Prostate gland (tissue), 2 donors: Measurements from ENCODE around the gene SYCP3. TPM values are rescaled to one million over a fixed set of nuclear protein-coding genes. Genes with fewer than 3 reads are reported as not detected.

Source experiments
- DNase-seq: peaks from one replicate; pipeline ENCODE4 v3.0.0-alpha.2; 2019; ENCODE audit warnings: low spot score
- H3K27ac ChIP-seq, 2 donors: fragments of 200-600 bp; sonication (generic); 2 replicates each; pipeline ENCODE4 v1.5.1; 2017 to 2019
- H3K27me3 ChIP-seq: fragments of 200-600 bp; sonication (generic); replicated peaks from 2 replicates; pipeline ENCODE4 v1.5.1; 2019; ENCODE audit not compliant: insufficient read depth
- H3K36me3 ChIP-seq, 2 donors: fragments of 200-600 bp; sonication (generic); 1 replicate in 1 of 2; 2 replicates in 1 of 2; pipeline versions ENCODE4 v1.5.1 to v1.8.1; 2017 to 2019
- H3K4me1 ChIP-seq: fragments of 200-600 bp; sonication (generic); replicated peaks from 2 replicates; pipeline ENCODE4 v1.5.1; 2019
- H3K4me3 ChIP-seq, 2 donors: fragments of 200-600 bp; sonication (generic); 2 replicates each; pipeline ENCODE4 v1.5.1; 2017 to 2019
- H3K9me3 ChIP-seq: fragments of 200-600 bp; sonication (generic); 2 replicates; pipeline ENCODE4 v1.5.1; 2017
- CTCF ChIP-seq, 4 experiments: fragments of 200-600 bp in 2 of 4; fragments of 450-650 bp in 2 of 4; sonication (generic) in 2 of 4; IDR thresholded peaks; 1 replicate in 3 of 4; 2 replicates in 1 of 4; pipeline ENCODE4 v1.5.1; 2016 to 2019; ENCODE audit warnings: antibody characterized with exemption in 4 of 4, mild to moderate bottlenecking in 2 of 4, moderate library complexity in 2 of 4
- POLR2A ChIP-seq: fragments of 450-650 bp; IDR thresholded peaks from one replicate; pipeline ENCODE4 v1.6.1; 2016; ENCODE audit warnings: antibody characterized with exemption, mild to moderate bottlenecking
- POLR2AphosphoS5 ChIP-seq: sonication (generic); formaldehyde crosslinking; IDR thresholded peaks from one replicate; pipeline ENCODE4 v1.6.1; 2017; ENCODE audit warnings: antibody characterized with exemption
- WGBS: methylation state at CpG from one replicate; pipeline ENCODE4 v1.1.5; 2018; 5-methylcytosine and 5-hydroxymethylcytosine counted together
- intact Hi-C: fragments of 100-400 bp; cut with DNase I; formaldehyde crosslinking; loops from one replicate; pipeline ENCODE4 v1.14.2; 2022
- total RNA-seq, 2 donors: library from RNA; depleted of rRNA; stranded (reverse); fragments of >200 nt; gene quantifications; one replicate each; pipeline ENCODE4 v1.1.0, GENCODE V29; 2016

Gene SYCP3
- total RNA-seq, 2 donors from 2014 or later: 14.0 TPM; not detected in 1

DNA sequence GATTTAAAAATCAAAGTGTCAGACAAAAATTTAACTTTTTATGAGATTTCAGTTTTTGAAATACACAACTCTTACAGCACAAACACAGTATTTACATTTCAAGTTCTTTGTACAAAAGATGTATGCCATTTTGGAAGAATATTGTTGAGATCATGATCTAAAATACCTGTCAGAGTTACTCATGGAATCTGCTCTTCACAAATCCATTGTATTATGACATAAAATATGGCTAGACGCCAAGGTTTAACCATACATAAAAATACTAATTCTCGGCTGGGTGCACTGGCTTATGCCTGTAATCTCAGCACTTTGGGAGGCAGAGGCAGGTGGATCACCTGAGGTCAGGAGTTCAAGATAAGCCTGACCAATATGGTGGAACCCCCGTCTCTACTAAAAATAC is 6.2 kb upstream of the SYCP3 start:
- H3K4me1 ChIP-seq: no peaks in the 10 kb centered on the region
- no peaks in the 10 kb centered on the region for H3K27me3 ChIP-seq
- DNase-seq: no peak
- 86% methylated on average over 3 of the region's 3 CpGs for WGBS
- no peak overlapping the region for H3K27ac ChIP-seq
- intact Hi-C loops: no loop called here
- no peaks in the 10 kb centered on the region for H3K9me3 ChIP-seq
- no peak overlapping the region for H3K4me3 ChIP-seq
- TF ChIP-seq CTCF (IDR thresholded peaks at IDR 0.05) (no peak), POLR2A (no peak), POLR2AphosphoS5 (no peak)
- no peaks in the 10 kb centered on the region for H3K36me3 ChIP-seq

DNA sequence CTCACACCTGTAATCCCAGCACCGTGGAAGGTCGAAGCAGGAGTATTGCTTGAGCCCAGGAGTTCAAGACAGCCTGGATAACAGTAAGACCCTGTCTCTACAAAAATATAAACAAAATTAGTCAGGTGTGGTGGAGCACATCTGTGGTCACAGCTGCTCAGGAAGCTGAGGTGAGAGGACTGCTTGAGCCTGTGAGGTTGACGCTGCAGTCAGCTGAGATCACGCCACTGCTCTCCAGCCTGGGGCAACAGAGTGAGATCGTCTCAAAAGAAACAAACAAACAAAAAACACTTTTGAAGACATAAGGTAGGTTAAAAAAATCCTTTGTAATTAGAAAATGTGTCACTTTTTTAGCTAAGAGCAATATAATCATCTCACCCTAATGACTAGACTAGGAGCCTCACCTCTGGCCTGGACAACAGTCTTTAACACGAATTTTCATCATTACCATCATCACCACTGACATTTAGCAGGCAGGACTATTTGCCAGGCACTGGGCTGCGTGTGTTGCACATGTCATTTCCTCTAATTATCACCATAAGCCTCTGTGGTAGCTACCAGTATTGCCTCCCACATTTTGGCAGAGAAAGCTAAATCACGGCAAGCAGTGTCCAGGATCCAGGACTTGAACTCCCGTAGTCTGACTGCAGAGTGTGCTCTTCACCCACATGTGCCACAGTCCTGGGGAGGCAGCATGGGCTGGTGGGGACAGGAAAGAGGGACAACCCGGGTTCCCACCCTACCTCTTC is 4.6 kb upstream of the SYCP3 start:
- H3K4me3 ChIP-seq: no peak overlapping the region
- H3K36me3 ChIP-seq: peaks cover 0 to 6% of the 10 kb centered on the region in 2 donors
- H3K27ac ChIP-seq: no peak overlapping the region
- no peak for DNase-seq
- no peaks in the 10 kb centered on the region for H3K27me3 ChIP-seq
- H3K9me3 ChIP-seq: no peaks in the 10 kb centered on the region
- TF ChIP-seq CTCF (IDR thresholded peaks at IDR 0.05): no peak
- TF ChIP-seq POLR2A: no peak
- TF ChIP-seq POLR2AphosphoS5: no peak
- no peaks in the 10 kb centered on the region for H3K4me1 ChIP-seq
- WGBS: 86% methylated on average over 10 of the region's 10 CpGs
- intact Hi-C loops: no loop called here

DNA sequence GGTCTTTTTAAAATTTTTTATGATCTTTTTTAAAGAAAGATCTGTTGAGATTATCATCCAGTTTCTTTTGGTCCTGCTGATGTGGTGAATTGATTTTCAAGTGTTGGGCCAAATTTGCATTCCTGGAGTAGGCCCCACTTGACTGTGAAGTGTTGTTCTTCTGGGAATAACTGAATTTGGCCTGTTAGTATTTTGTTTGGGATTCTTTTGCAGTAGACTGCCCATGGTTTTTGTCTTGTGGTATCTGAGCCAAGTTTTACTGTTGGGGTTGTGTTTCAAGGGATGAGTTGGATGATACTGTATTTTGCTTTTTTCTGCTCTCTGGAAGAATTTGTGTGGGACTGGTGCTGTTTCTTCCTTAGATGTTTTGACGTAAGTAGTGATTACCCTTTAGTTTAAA is 4.0 kb upstream of the SYCP3 start:
- H3K36me3 ChIP-seq: peaks cover 0 to 7% of the 10 kb centered on the region in 2 donors
- no peak overlapping the region for H3K4me3 ChIP-seq
- no peak for DNase-seq
- no peaks in the 10 kb centered on the region for H3K27me3 ChIP-seq
- H3K4me1 ChIP-seq: no peaks in the 10 kb centered on the region
- no peaks in the 10 kb centered on the region for H3K9me3 ChIP-seq
- intact Hi-C loops: no loop called here
- WGBS: 82% methylated on average over 1 of the region's 1 CpG
- TF ChIP-seq CTCF (IDR thresholded peaks at IDR 0.05) (no peak), POLR2AphosphoS5 (no peak)
- H3K27ac ChIP-seq: no peak overlapping the region

- Histone ChIP-seq H3K9me3 (no peaks in the 10 kb centered on the region), H3K36me3 (peaks cover 0 to 7% of the 10 kb centered on the region in 2 donors)
These were observed 1.7 kb upstream of the SYCP3 start for GRCh38 chr12:101740980-101741379.

DNA sequence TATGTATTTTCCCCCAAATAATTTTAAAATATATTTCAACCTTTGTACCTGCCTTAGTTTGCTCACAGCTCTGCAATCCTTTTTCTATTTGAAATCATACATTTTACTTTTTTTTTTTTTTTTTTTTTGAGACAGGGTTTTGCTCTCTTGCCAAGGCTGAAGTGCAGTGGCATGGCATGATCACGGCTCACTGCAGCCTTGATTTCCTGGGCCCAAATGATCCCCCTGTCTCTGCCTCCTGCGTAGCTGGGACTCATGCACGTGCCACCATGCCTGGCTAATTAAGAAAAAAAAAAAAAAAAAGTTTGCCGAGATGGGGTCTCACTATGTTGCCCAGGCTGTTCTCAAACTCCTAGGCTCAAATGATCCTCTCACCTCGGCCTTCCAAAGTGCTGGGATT is 1.3 kb upstream of the SYCP3 start:
- peaks cover 0 to 7% of the 10 kb centered on the region in 2 donors for H3K36me3 ChIP-seq
- TF ChIP-seq CTCF (IDR thresholded peaks at IDR 0.05): no peak
- no peak for TF ChIP-seq POLR2AphosphoS5
- TF ChIP-seq POLR2A: no peak
- intact Hi-C loops: no loop called here
- H3K4me1 ChIP-seq: no peaks in the 10 kb centered on the region
- H3K27me3 ChIP-seq: no peaks in the 10 kb centered on the region
- H3K4me3 ChIP-seq: no peak overlapping the region
- no peak for DNase-seq
- H3K27ac ChIP-seq: no peak overlapping the region
- H3K9me3 ChIP-seq: no peaks in the 10 kb centered on the region
- 80% methylated on average over 5 of the region's 5 CpGs for whole genome bisulfite sequencing

More at GRCh38 chr12:101740980-101741379, 1.7 kb upstream of the SYCP3 start:
- WGBS: 34% methylated on average over 5 of the region's 5 CpGs
- Histone ChIP-seq H3K4me3 (no peak overlapping the region), H3K27me3 (no peaks in the 10 kb centered on the region), H3K27ac (no peak overlapping the region), H3K4me1 (no peaks in the 10 kb centered on the region)
- DNase-seq: no peak
- intact Hi-C loops: no loop called here
- TF ChIP-seq POLR2AphosphoS5 (peak; percentile 27), POLR2A (no peak)
